H1 (cell line): ENCODE data around the gene SEMA4C. TPM values are rescaled to one million over a fixed set of nuclear protein-coding genes. Genes with fewer than 3 reads are reported as not detected.
A peak's percentile ranks its signal among the peaks of the same experiment; 100 is the strongest.

ENCODE experiments used
- CTCF ChIA-PET: fragments of 300-600 bp; sonication (Branson Sonifier 250); formaldehyde crosslinking; loops from one replicate; lab custom pipeline; 2021; ENCODE audit not compliant: partially characterized antibody; lab: Charles Lee
- POLR2A ChIA-PET: fragments of 300-600 bp; sonication (Branson Sonifier 250); formaldehyde crosslinking; loops from one replicate; lab custom pipeline; 2021; ENCODE audit warnings: inconsistent platforms; ENCODE audit not compliant: partially characterized antibody; lab: Charles Lee
- DNase-seq, 2 experiments: peaks; one replicate each; pipeline versions ENCODE4 v3.0.0 to v3.0.0-alpha.2; 2010 to 2022; ENCODE audit warnings: low spot score in 2 of 2, low read depth in 1 of 2, mixed read lengths in 1 of 2
- FAIRE-seq: peaks from 2 replicates; lab custom pipeline; 2011; peaks lifted over from hg19 to GRCh38; lab: Jason Lieb, UNC
- H2AFZ ChIP-seq: 2 replicates; pipeline ENCODE4 v1.8.1; 2012; ENCODE audit warnings: low read length, inconsistent platforms
- H2AK5ac ChIP-seq: 2 replicates; pipeline ENCODE4 v1.6.1; 2013; ENCODE audit warnings: low read depth, low read length
- H2BK120ac ChIP-seq: replicated peaks from 2 replicates; pipeline ENCODE3; 2013; ENCODE audit warnings: low read depth, low read length, inconsistent platforms
- H2BK12ac ChIP-seq: 2 replicates; pipeline ENCODE4 v1.6.1; 2013; ENCODE audit warnings: low read depth, low read length
- H2BK15ac ChIP-seq: 2 replicates; pipeline ENCODE4 v1.6.1; 2013; ENCODE audit warnings: low read length
- H2BK20ac ChIP-seq: 2 replicates; pipeline ENCODE4 v1.6.1; 2013; ENCODE audit warnings: low read length
- H2BK5ac ChIP-seq: 2 replicates; pipeline ENCODE4 v1.6.1; 2013; ENCODE audit warnings: low read depth, low read length
- H3K14ac ChIP-seq: 2 replicates; pipeline ENCODE4 v1.6.1; 2013; ENCODE audit warnings: inconsistent platforms; ENCODE audit not compliant: insufficient read length
- H3K18ac ChIP-seq: 2 replicates; pipeline ENCODE4 v1.6.1; 2013; ENCODE audit warnings: low read length; ENCODE audit errors: extremely low read depth
- H3K23ac ChIP-seq: 2 replicates; pipeline ENCODE4 v1.6.1; 2013; ENCODE audit warnings: inconsistent platforms; ENCODE audit not compliant: insufficient read length
- H3K23me2 ChIP-seq: 2 replicates; pipeline ENCODE4 v1.6.1; 2013; ENCODE audit warnings: low read depth, low read length
- H3K27ac ChIP-seq: 2 replicates; pipeline ENCODE4 v1.6.1; 2011; ENCODE audit warnings: low read depth, low read length, inconsistent platforms
- H3K27me3 ChIP-seq, 4 experiments: replicated peaks in 1 of 4; 1 replicate in 1 of 4; 2 replicates in 3 of 4; pipeline versions ENCODE4 v1.6.1 to v1.8.1; 2011 to 2013; ENCODE audit warnings: low read length in 3 of 4, mild to moderate bottlenecking in 3 of 4, inconsistent platforms in 2 of 4, mixed read lengths in 2 of 4, moderate library complexity in 1 of 4; ENCODE audit not compliant: control insufficient read depth in 3 of 4, insufficient read depth in 3 of 4; ENCODE audit errors: extremely low read depth in 1 of 4
- H3K36me3 ChIP-seq, 4 experiments: 2 replicates each; pipeline versions ENCODE4 v1.6.1 to v1.8.1; 2011 to 2013; ENCODE audit warnings: mild to moderate bottlenecking in 4 of 4, low read length in 3 of 4, moderate library complexity in 2 of 4, control low read depth in 1 of 4, inconsistent platforms in 1 of 4; ENCODE audit not compliant: insufficient read depth in 4 of 4, control insufficient read depth in 2 of 4
- H3K4ac ChIP-seq: replicated peaks from 2 replicates; pipeline ENCODE3; 2013; ENCODE audit warnings: low read length, low read depth, mixed read lengths, inconsistent platforms; ENCODE audit not compliant: insufficient read length
- H3K4me1 ChIP-seq, 4 experiments: replicated peaks in 1 of 4; 1 replicate in 1 of 4; 2 replicates in 3 of 4; pipeline versions ENCODE4 v1.6.1 to v1.8.1; 2011 to 2013; ENCODE audit warnings: low read length in 3 of 4, inconsistent platforms in 2 of 4, mixed read lengths in 1 of 4; ENCODE audit not compliant: insufficient read depth in 4 of 4, control insufficient read depth in 3 of 4
- H3K4me2 ChIP-seq, 2 experiments: 2 replicates each; pipeline versions ENCODE4 v1.6.1 to v1.8.1; 2011 to 2013; ENCODE audit warnings: low read depth in 2 of 2, low read length in 2 of 2, control low read depth in 1 of 2, inconsistent platforms in 1 of 2, mild to moderate bottlenecking in 1 of 2; ENCODE audit not compliant: insufficient read depth in 1 of 2
- H3K4me3 ChIP-seq, 4 experiments: fragments of 200-600, 300-600 bp in 1 of 4; sonication (generic), shearing (Covaris generic), sonication (Bioruptor Twin) in 1 of 4; 2 replicates each; pipeline versions ENCODE4 v1.5.1 to v1.8.1; 2011 to 2016; ENCODE audit warnings: low read length in 4 of 4, low read depth in 3 of 4, control low read depth in 2 of 4, inconsistent platforms in 2 of 4, mild to moderate bottlenecking in 2 of 4, mixed read lengths in 1 of 4, moderate library complexity in 1 of 4; ENCODE audit not compliant: insufficient read depth in 2 of 4; ENCODE audit errors: extremely low read depth in 1 of 4
- H3K56ac ChIP-seq: replicated peaks from 2 replicates; pipeline ENCODE3; 2013; ENCODE audit warnings: low read depth, mild to moderate bottlenecking, mixed read lengths, low read length, inconsistent platforms; ENCODE audit not compliant: insufficient read length
- H3K79me1 ChIP-seq: 2 replicates; pipeline ENCODE4 v1.6.1; 2013; ENCODE audit warnings: low read depth, low read length, control low read depth
- H3K79me2 ChIP-seq, 2 experiments: 2 replicates each; pipeline versions ENCODE4 v1.6.1 to v1.8.1; 2012 to 2013; ENCODE audit warnings: low read length in 2 of 2, mild to moderate bottlenecking in 2 of 2, inconsistent platforms in 1 of 2; ENCODE audit not compliant: insufficient read depth in 2 of 2, control insufficient read depth in 1 of 2
- H3K9ac ChIP-seq, 4 experiments: replicated peaks in 1 of 4; 1 replicate in 1 of 4; 2 replicates in 3 of 4; pipeline versions ENCODE4 v1.6.1 to v1.8.1; 2011 to 2013; ENCODE audit warnings: low read depth in 3 of 4, low read length in 3 of 4, control low read depth in 2 of 4, mild to moderate bottlenecking in 2 of 4, moderate library complexity in 2 of 4, inconsistent platforms in 1 of 4; ENCODE audit errors: extremely low read depth in 1 of 4
- H3K9me3 ChIP-seq, 2 experiments: 2 replicates each; pipeline versions ENCODE4 v1.6.1 to v1.8.1; 2012 to 2013; ENCODE audit warnings: mild to moderate bottlenecking in 2 of 2, moderate library complexity in 2 of 2, control low read depth in 1 of 2, inconsistent platforms in 1 of 2, low read depth in 1 of 2, low read length in 1 of 2, mixed read lengths in 1 of 2; ENCODE audit not compliant: insufficient read depth in 2 of 2
- H4K20me1 ChIP-seq, 2 experiments: replicated peaks in 1 of 2; 2 replicates each; pipeline versions ENCODE3 to v1.8.1; 2011 to 2013; ENCODE audit warnings: inconsistent platforms in 2 of 2, low read length in 2 of 2, mild to moderate bottlenecking in 1 of 2; ENCODE audit not compliant: insufficient read depth in 2 of 2, control insufficient read depth in 1 of 2
- H4K5ac ChIP-seq: 2 replicates; pipeline ENCODE4 v1.6.1; 2013; ENCODE audit warnings: low read length, low read depth, mixed read lengths, inconsistent platforms; ENCODE audit not compliant: insufficient read length
- H4K8ac ChIP-seq: 2 replicates; pipeline ENCODE4 v1.8.0; 2013; ENCODE audit warnings: mild to moderate bottlenecking, moderate library complexity, low read length, inconsistent platforms; ENCODE audit not compliant: insufficient read depth; ENCODE audit errors: extremely low read depth
- H4K91ac ChIP-seq: replicated peaks from 2 replicates; pipeline ENCODE3; 2013; ENCODE audit warnings: low read length, mixed read lengths, inconsistent platforms; ENCODE audit not compliant: insufficient read length
- ASH2L ChIP-seq: fragments of 200-600, 300-600 bp; sonication (generic); IDR thresholded peaks from one replicate; pipeline ENCODE4 v1.7.1; 2017; ENCODE audit warnings: low read length
- CHD1 ChIP-seq: IDR thresholded peaks from 2 replicates; pipeline ENCODE4 v1.6.1; 2012; ENCODE audit warnings: low read depth, low read length, improper control_type of control experiment
- FOSL1 ChIP-seq: IDR thresholded peaks from 2 replicates; pipeline ENCODE4 v1.6.1; 2011; ENCODE audit warnings: mild to moderate bottlenecking, low read depth, low read length, moderate library complexity; ENCODE audit not compliant: insufficient read depth
- RAD21 ChIP-seq, 2 experiments: IDR thresholded peaks in 1 of 2; conservative IDR thresholded peaks in 1 of 2; 2 replicates each; pipeline ENCODE4 v1.6.1; 2011; ENCODE audit warnings: low read depth in 2 of 2, low read length in 2 of 2, improper control_type of control experiment in 1 of 2, inconsistent platforms in 1 of 2, mild to moderate bottlenecking in 1 of 2, moderate library complexity in 1 of 2
- RFX5 ChIP-seq: IDR thresholded peaks from 2 replicates; pipeline ENCODE4 v1.6.1; 2011; ENCODE audit warnings: low read depth, low read length, improper control_type of control experiment, borderline replicate concordance
- TEAD4 ChIP-seq: IDR thresholded peaks from 2 replicates; pipeline ENCODE4 v1.6.1; 2012; ENCODE audit warnings: low read depth, low read length, inconsistent platforms, mixed read lengths
- WGBS, 2 experiments: shearing (Covaris generic) in 1 of 2; methylation state at CpG; one replicate each; pipeline versions ENCODE4 v1.1.6 to v1.1.7; 2013 to 2015; ENCODE audit warnings: low lambda C conversion rate in 2 of 2, mixed read lengths in 2 of 2, inconsistent platforms in 1 of 2, low coverage in 1 of 2, missing lambda C conversion rate in 1 of 2; ENCODE audit not compliant: insufficient replicate concordance in 2 of 2, insufficient coverage in 1 of 2, insufficient read length in 1 of 2; ENCODE audit errors: extremely low coverage in 1 of 2, missing lambda C conversion rate in 1 of 2; 5-methylcytosine and 5-hydroxymethylcytosine counted together
- polyA plus RNA-seq, 7 experiments: library from polyadenylated mRNA; depleted of rRNA in 3 of 7; stranded (reverse) in 5 of 7; unstranded in 2 of 7; fragments of >200 nt in 5 of 7; fragments of 200-250 nt in 2 of 7; gene quantifications; 1 replicate in 5 of 7; 2 replicates in 1 of 7; 4 replicates in 1 of 7; pipeline versions ENCODE4 v1.2.1 to v1.2.3, GENCODE V29; 2011 to 2013; ENCODE audit warnings: missing spikeins in 2 of 7, mixed read lengths in 2 of 7
- total RNA-seq: library from RNA; stranded (reverse); fragmentation: NEBNext Ultra II Directional; extraction: Animal tissue kit (Norgen Biotek cat#: 25700); gene quantifications from 2 replicates; pipeline ENCODE4 v1.2.1, GENCODE V29; 2021
- TF ChIP-seq, protein P1 (sequence below), 3 experiments: IDR thresholded peaks; 1 replicate in 2 of 3; 2 replicates in 1 of 3; pipeline versions ENCODE4 v1.5.1 to v1.6.1; 2011; ENCODE audit warnings: low read length in 3 of 3, mild to moderate bottlenecking in 3 of 3, inconsistent platforms in 2 of 3, low read depth in 1 of 3, moderate library complexity in 1 of 3; ENCODE audit not compliant: insufficient read depth in 1 of 3; ENCODE audit errors: control extremely low read depth in 1 of 3

The SEMA4C gene
- total and polyA plus RNA-seq, 2 of the 8 experiments (the other 6 are each of a cell fraction or from before 2014, with no cell fraction given) = 47.5 to 67.3 TPM

DNA sequence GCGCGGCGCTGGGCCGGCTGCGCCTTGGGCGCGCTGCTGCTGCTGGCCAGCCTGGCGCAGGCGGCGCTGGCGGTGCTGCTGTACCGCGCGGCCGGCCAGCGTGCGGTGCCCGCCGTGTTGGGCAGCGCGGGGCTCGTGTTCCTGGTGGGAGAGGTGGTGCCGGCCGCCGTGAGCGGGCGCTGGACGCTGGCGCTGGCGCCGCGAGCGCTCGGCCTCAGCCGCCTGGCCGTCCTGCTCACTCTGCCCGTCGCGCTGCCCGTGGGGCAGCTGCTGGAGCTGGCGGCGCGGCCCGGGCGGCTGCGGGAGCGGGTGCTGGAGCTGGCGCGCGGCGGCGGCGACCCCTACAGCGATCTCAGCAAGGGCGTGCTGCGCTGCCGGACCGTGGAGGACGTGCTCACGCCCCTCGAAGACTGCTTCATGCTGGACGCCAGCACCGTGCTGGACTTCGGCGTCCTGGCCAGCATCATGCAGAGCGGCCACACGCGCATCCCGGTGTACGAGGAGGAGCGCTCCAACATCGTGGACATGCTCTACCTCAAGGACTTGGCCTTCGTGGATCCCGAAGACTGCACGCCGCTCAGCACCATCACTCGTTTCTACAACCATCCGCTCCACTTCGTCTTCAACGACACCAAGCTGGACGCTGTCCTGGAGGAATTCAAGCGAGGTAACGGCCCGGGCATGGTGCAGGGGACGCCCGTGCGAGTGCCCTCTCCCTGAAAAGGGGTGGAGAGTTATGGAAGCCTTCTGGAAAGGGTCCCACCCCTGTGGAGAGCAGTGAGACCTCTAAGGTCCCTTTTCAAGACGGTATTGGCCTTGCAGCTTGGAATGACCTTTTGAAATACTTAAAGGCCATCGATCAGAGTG is 52.8 kb downstream of the SEMA4C start:
- WGBS, 2 experiments = 6% methylated on average over 67 of the region's 89 CpGs; no CpG with 5 or more reads in 1 of the 2 experiments
- Histone ChIP-seq H3K4me2 (peak overlapping the region; percentile 98), H2BK20ac (no peak overlapping the region), H2AFZ (no peak overlapping the region), H4K8ac (peak overlapping the region; percentile 62; the same call in 1 of the 2 replicates), H3K79me1 (peaks cover 28% of the 10 kb centered on the region), H2BK120ac (no peak overlapping the region), H3K79me2 (peaks cover 3 to 49% of the 10 kb centered on the region in 2 experiments; a peak in 3 of 4 replicates), H3K18ac (peak overlapping the region; percentile 68), H3K4me1 (peaks cover 0 to 22% (median 16%) of the 10 kb centered on the region in 4 experiments; a peak in 6 of 7 replicates), H3K23me2 (peaks cover 17% of the 10 kb centered on the region), H2BK5ac (0 out of 2 replicates have a peak overlapping the region, but pooled peaks have one; percentile 18), H3K27ac (peak overlapping the region; percentile 85; the same call in 1 of the 2 replicates), H3K14ac (no peak overlapping the region), H4K91ac (peak overlapping the region; percentile 54), H3K23ac (no peak overlapping the region), H3K56ac (no peak overlapping the region), H2AK5ac (peak overlapping the region; percentile 34; the same call in 1 of the 2 replicates), H3K36me3 (peaks cover 0 to 10% (median 0%) of the 10 kb centered on the region in 4 experiments; a peak in 2 of 8 replicates), H3K4me3 (peak overlapping the region; percentile 63 to 89 (median 72)), H3K9ac (peak overlapping the region; percentile 49 to 92 (median 68); a peak in 6 of 7 replicates), H4K20me1 (peaks cover 18 to 31% of the 10 kb centered on the region in 2 experiments), H4K5ac (peak overlapping the region; percentile 58), H3K27me3 (no peaks in the 10 kb centered on the region; a peak in 1 of 7 replicates), H2BK15ac (peak overlapping the region; percentile 81; the same call in 1 of the 2 replicates), H2BK12ac (no peak overlapping the region), H3K4ac (peak overlapping the region; percentile 3), H3K9me3 (no peaks in the 10 kb centered on the region)
- ChIA-PET POLR2A (interaction anchor here (0.7 to 2.6 kb wide), 11 partner anchors 9 to 102 kb away, joined by 3 to 12 read pairs (median 4); partner anchors contain the start of gene ANKRD39), CTCF (interaction anchor here (1.0 to 5.3 kb wide), 10 partner anchors 10 to 158 kb away, joined by 3 to 30 read pairs (median 4); no protein-coding TSS in a partner anchor)
- DNase-seq = peak in 1 of 2 experiments; percentile 47
- no peak for FAIRE-seq
- TF ChIP-seq TEAD4 = no peak
- TF ChIP-seq, protein P1, sequence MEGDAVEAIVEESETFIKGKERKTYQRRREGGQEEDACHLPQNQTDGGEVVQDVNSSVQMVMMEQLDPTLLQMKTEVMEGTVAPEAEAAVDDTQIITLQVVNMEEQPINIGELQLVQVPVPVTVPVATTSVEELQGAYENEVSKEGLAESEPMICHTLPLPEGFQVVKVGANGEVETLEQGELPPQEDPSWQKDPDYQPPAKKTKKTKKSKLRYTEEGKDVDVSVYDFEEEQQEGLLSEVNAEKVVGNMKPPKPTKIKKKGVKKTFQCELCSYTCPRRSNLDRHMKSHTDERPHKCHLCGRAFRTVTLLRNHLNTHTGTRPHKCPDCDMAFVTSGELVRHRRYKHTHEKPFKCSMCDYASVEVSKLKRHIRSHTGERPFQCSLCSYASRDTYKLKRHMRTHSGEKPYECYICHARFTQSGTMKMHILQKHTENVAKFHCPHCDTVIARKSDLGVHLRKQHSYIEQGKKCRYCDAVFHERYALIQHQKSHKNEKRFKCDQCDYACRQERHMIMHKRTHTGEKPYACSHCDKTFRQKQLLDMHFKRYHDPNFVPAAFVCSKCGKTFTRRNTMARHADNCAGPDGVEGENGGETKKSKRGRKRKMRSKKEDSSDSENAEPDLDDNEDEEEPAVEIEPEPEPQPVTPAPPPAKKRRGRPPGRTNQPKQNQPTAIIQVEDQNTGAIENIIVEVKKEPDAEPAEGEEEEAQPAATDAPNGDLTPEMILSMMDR (IDR thresholded peaks at IDR 0.05; ENCODE audit: control extremely low read depth in 1 of 3, insufficient read depth in 1 of 3, low read depth in 1 of 3, low read length in 3 of 3) = peak in 1 of 3 experiments; percentile 33; a peak in 1 of 4 replicates
- no peak for TF ChIP-seq ASH2L
- TF ChIP-seq RAD21 (IDR thresholded peaks at IDR 0.05 in 1 of 2, conservative IDR thresholded peaks at IDR 0.05 in 1 of 2; ENCODE audit: low read depth in 2 of 2, low read length in 2 of 2) = no peak
- no peak for TF ChIP-seq CHD1
- no peak for TF ChIP-seq RFX5
- TF ChIP-seq FOSL1 = no peak
